NCI-H2107 treated with DMSO at 0.1 percent for 48 hours (cell line): ENCODE data around the gene HIP1.
"Not testable (repeated sequence)": the region's sequence is repeated elsewhere in the genome, so short reads cannot be mapped to it uniquely, and the experiment has no call there.

Experiments
- DNase-seq: peaks from one replicate; lab custom pipeline; 2025; ENCODE audit not compliant: unreplicated experiment; lab: John Stamatoyannopoulos, UW

Gene HIP1

GRCh38 chr7:75617634-75618234 lies 121.0 kb downstream of the HIP1 start:
- DNase-seq, result no peak

GRCh38 chr7:75616421-75617167 lies 122.1 kb downstream of the HIP1 start:
- DNase-seq, result no peak

GRCh38 chr7:75614401-75614800 lies 124.3 kb downstream of the HIP1 start:
- no peak for DNase-seq

- no peak for DNase-seq
These were observed 125.4 kb downstream of the HIP1 start for GRCh38 chr7:75613351-75613750.

GRCh38 chr7:75611557-75612178 lies 127.1 kb downstream of the HIP1 start:
- DNase-seq, result no peak

GRCh38 chr7:75609416-75609815 lies 129.3 kb downstream of the HIP1 start:
- not testable (repeated sequence) for DNase-seq

- DNase-seq, result no peak
These were observed 130.2 kb downstream of the HIP1 start for GRCh38 chr7:75608451-75609122.

- DNase-seq, result no peak
These were observed 134.3 kb downstream of the HIP1 start for GRCh38 chr7:75604408-75604807.

GRCh38 chr7:75602831-75603230 lies 135.9 kb downstream of the HIP1 start:
- DNase-seq, result not testable (repeated sequence)

- no peak for DNase-seq
These were observed 137.2 kb downstream of the HIP1 start for GRCh38 chr7:75601539-75601938.

GRCh38 chr7:75600748-75601147 lies 138.0 kb downstream of the HIP1 start:
- DNase-seq, result not testable (repeated sequence)

GRCh38 chr7:75599244-75599781 lies 139.4 kb downstream of the HIP1 start:
- DNase-seq, result peak; percentile 87

- no peak for DNase-seq
These were observed 141.8 kb downstream of the HIP1 start for GRCh38 chr7:75596727-75597614.

- no peak for DNase-seq
These were observed 143.0 kb downstream of the HIP1 start for GRCh38 chr7:75595766-75596165.

GRCh38 chr7:75593500-75594184 lies 145.1 kb downstream of the HIP1 start:
- not testable (repeated sequence) for DNase-seq

- no peak for DNase-seq
These were observed 147.1 kb downstream of the HIP1 start for GRCh38 chr7:75591467-75592255.

GRCh38 chr7:75590373-75591005 lies 148.3 kb downstream of the HIP1 start:
- no peak for DNase-seq

- no peak for DNase-seq
These were observed 154.4 kb downstream of the HIP1 start for GRCh38 chr7:75584354-75584753.

- no peak for DNase-seq
These were observed 155.5 kb downstream of the HIP1 start for GRCh38 chr7:75583255-75583654.
